HG03575 (cell line): ENCODE measurements around the gene ADCY2.

ENCODE experiments used
- ATAC-seq: cut with Tn5 transposase; IDR thresholded peaks from one replicate; pipeline ENCODE4 v1.9.1; 2021; ENCODE audit not compliant: unreplicated experiment, insufficient number of reproducible peaks, low FRiP score; ENCODE audit errors: extremely low read depth

The ADCY2 gene

GRCh38 chr5:7395947-7396712 lies at the start of gene ADCY2:
TSS of gene ADCY2 (plus strand) at chr5:7396138. CDS start at chr5:7396297, 159 bp downstream.
- no peak for ATAC-seq

GRCh38 chr5:7347377-7347776 lies 48.6 kb upstream of the ADCY2 start:
- ATAC-seq, result no peak

GRCh38 chr5:7348168-7348854 lies 47.6 kb upstream of the ADCY2 start:
- ATAC-seq, result no peak

- no peak for ATAC-seq
Measured at GRCh38 chr5:7361593-7361992, 34.3 kb upstream of the ADCY2 start.

- no peak for ATAC-seq
Measured at GRCh38 chr5:7363067-7363677, 32.8 kb upstream of the ADCY2 start.

- no peak for ATAC-seq
Measured at GRCh38 chr5:7364226-7364875, 31.6 kb upstream of the ADCY2 start.

- no peak for ATAC-seq
Measured at GRCh38 chr5:7367780-7368179, 28.2 kb upstream of the ADCY2 start.

- no peak for ATAC-seq
Measured at GRCh38 chr5:7372399-7372798, 23.5 kb upstream of the ADCY2 start.

GRCh38 chr5:7374186-7374585 lies 21.8 kb upstream of the ADCY2 start:
- ATAC-seq, result no peak

GRCh38 chr5:7375457-7375856 lies 20.5 kb upstream of the ADCY2 start:
- ATAC-seq, result no peak

GRCh38 chr5:7376871-7377270 lies 19.1 kb upstream of the ADCY2 start:
- ATAC-seq, result no peak

GRCh38 chr5:7377761-7378160 lies 18.2 kb upstream of the ADCY2 start:
- no peak for ATAC-seq

- no peak for ATAC-seq
Measured at GRCh38 chr5:7382588-7382987, 13.3 kb upstream of the ADCY2 start.

- ATAC-seq, result no peak
Measured at GRCh38 chr5:7385681-7386080, 10.3 kb upstream of the ADCY2 start.

- no peak for ATAC-seq
Measured at GRCh38 chr5:7388553-7388952, 7.4 kb upstream of the ADCY2 start.

GRCh38 chr5:7391215-7391614 lies 4.7 kb upstream of the ADCY2 start:
- no peak for ATAC-seq

- ATAC-seq, result no peak
Measured at GRCh38 chr5:7391814-7392692, 3.9 kb upstream of the ADCY2 start.

GRCh38 chr5:7392693-7393024 lies 3.3 kb upstream of the ADCY2 start:
- ATAC-seq, result no peak
